ENCODE results near the gene APLNR. TPM values are rescaled to one million over a fixed set of nuclear protein-coding genes. Genes with fewer than 3 reads are reported as not detected.

APLNR gene
- total RNA-seq, 2 donors from 2014 or later: 2.5 to 7.1 TPM

DNA sequence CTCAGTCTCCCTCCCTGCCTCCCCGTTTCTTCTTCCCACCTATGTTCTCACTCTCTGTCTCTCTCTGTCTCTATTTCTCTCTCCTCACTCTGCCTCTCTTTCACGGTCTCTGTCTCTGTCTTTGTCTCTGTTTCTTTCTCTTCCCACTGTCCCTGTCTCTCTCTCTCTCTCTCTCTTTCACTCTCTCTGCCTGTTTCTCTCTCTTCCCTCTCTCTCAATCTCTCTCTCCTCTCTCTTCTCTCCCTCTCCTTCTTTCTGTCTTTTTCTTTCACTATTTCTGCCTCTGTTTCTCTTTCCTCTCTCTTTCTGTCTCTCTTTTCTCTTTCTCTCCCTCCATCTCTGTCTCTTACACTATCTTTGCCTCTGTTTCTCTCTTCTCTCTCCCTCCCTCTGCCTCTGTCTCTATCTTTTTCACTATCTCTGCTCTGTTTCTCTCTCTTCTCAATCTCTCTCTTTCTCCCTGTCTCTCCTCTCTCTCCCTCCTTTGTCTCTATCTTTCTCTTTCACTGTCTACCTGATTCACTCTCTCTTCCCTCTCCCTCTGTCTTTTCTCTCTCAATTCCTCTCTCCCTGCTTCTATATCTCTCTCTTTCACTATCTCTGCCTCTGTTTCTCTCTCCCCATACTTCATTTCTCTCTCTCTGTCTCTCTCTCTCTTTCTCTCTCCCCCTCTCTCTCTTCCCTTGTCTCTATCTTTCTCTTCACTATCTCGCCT lies 5.4 kb downstream of the APLNR start:
- H3K4me3 ChIP-seq: no peak overlapping the region
- H3K9me3 ChIP-seq: no peaks in the 10 kb centered on the region
- no peak overlapping the region for H3K27ac ChIP-seq
- no peak for TF ChIP-seq CTCF (IDR thresholded peaks at IDR 0.05)
- no peaks in the 10 kb centered on the region for H3K27me3 ChIP-seq
- no peak overlapping the region for H3K9ac ChIP-seq (ENCODE audit: low read depth in 2 of 2, low read length in 2 of 2)
- DNase-seq: no peak
- H3K4me1 ChIP-seq: no peaks in the 10 kb centered on the region
- intact Hi-C loops (cut with DNase I): no loop called here
- no peaks in the 10 kb centered on the region for H3K36me3 ChIP-seq

DNA sequence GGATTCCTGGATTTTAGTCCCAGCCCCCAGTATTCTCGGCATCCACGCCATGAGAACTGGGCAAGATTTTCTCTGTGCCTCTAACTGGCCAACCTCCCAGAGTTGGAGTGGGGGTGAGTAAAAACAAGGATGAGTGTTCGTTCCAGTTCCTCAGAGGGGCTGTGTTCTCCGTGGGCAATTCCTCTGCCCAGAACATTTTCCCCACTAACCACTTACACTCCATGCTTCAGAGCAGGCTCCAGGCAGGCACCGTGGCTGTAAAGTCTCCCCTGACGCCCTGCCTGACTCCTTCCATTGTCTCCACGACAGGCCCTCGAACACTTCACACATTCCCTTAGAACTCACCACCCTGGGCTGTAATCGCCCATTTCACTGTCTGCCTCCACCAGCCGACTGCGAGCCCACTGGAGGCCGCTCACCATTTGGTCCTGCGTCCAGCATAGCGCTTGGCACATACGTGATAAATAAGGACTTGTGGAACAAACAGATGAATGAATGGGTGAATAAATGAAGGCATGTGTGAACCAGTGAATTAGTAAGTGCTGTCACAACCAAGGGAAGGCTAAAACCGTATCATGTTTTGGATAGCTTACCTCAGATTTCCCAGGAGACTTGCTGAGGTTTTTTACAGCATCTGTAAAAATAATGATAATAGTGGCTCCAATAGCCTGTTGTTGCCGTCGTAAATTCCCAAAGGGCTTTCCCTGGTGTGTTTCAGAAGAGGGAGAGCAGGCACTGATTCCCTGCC lies 6.1 kb downstream of the APLNR start:
- Histone ChIP-seq H3K27ac (no peak overlapping the region), H3K9ac (ENCODE audit: low read depth in 2 of 2, low read length in 2 of 2) (no peak overlapping the region), H3K36me3 (no peaks in the 10 kb centered on the region), H3K27me3 (no peaks in the 10 kb centered on the region), H3K4me1 (no peaks in the 10 kb centered on the region), H3K4me3 (no peak overlapping the region), H3K9me3 (no peaks in the 10 kb centered on the region)
- intact Hi-C loops (cut with DNase I): no loop called here
- no peak for DNase-seq
- TF ChIP-seq CTCF (IDR thresholded peaks at IDR 0.05): no peak

- no peak overlapping the region for H3K9ac ChIP-seq (ENCODE audit: low read depth in 2 of 2, low read length in 2 of 2)
- no peak for DNase-seq
- no peak overlapping the region for H3K4me3 ChIP-seq
- H3K27me3 ChIP-seq: no peaks in the 10 kb centered on the region
- no peak for TF ChIP-seq CTCF (IDR thresholded peaks at IDR 0.05)
- no peaks in the 10 kb centered on the region for H3K4me1 ChIP-seq
- no peaks in the 10 kb centered on the region for H3K9me3 ChIP-seq
- H3K36me3 ChIP-seq: no peaks in the 10 kb centered on the region
- intact Hi-C loops (cut with DNase I): no loop called here
- H3K27ac ChIP-seq: no peak overlapping the region
Observed at GRCh38 chr11:57230316-57230715, 6.7 kb downstream of the APLNR start.

- Histone ChIP-seq H3K9ac (ENCODE audit: low read depth in 2 of 2, low read length in 2 of 2) (no peak overlapping the region), H3K4me1 (no peaks in the 10 kb centered on the region), H3K27me3 (no peaks in the 10 kb centered on the region), H3K36me3 (no peaks in the 10 kb centered on the region), H3K9me3 (no peaks in the 10 kb centered on the region), H3K27ac (no peak overlapping the region), H3K4me3 (no peak overlapping the region)
- DNase-seq: no peak
- intact Hi-C loops (cut with DNase I): no loop called here
- no peak for TF ChIP-seq CTCF (IDR thresholded peaks at IDR 0.05)
Observed at GRCh38 chr11:57228600-57228999, 8.4 kb downstream of the APLNR start.

DNA sequence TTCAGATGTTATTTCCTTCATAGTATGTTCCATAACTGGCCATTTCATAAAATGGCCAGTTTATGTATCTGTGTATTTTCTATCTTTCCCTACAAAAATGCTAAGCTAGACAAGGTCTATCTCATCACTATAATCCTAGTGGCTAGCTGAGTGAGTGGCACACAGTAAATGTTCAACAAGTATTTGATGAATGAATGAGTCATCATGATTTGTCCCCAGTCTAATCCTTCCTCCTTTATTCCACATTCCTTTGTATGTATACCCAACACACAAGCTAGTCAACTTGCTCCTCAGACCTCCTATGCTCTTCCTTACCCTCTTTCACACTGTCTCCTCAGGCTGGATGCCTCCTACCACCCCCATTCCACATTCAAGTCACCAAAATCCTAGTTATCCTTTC lies 12.5 kb downstream of the APLNR start:
- DNase-seq: no peak
- TF ChIP-seq CTCF (IDR thresholded peaks at IDR 0.05): no peak
- Histone ChIP-seq H3K9me3 (no peaks in the 10 kb centered on the region), H3K36me3 (no peaks in the 10 kb centered on the region), H3K27ac (no peak overlapping the region), H3K4me3 (no peak overlapping the region), H3K9ac (ENCODE audit: low read depth in 2 of 2, low read length in 2 of 2) (no peak overlapping the region), H3K4me1 (no peaks in the 10 kb centered on the region), H3K27me3 (no peaks in the 10 kb centered on the region)
- intact Hi-C loops (cut with DNase I): no loop called here

All from colonic mucosa (tissue), 4 donors.